ENCODE results near the gene ADAMTS7.
A peak's percentile ranks its signal among the peaks of the same experiment; 100 is the strongest.
"Not testable (repeated sequence)": the region's sequence is repeated elsewhere in the genome, so short reads cannot be mapped to it uniquely, and the experiment has no call there.

GRCh38 chr15:78750974-78751601 is 60.2 kb downstream of the ADAMTS7 start:
- not testable (repeated sequence) for TF ChIP-seq EP300 (IDR thresholded peaks at IDR 0.05; ENCODE audit: low read depth); POLR2AphosphoS5 (IDR thresholded peaks at IDR 0.05); POLR2A (IDR thresholded peaks at IDR 0.05)
- TF ChIP-seq CTCF (IDR thresholded peaks at IDR 0.05) = peak in 4 of 5 experiments; percentile 50 to 69 (median 55)
